NCI-H1105 treated with DMSO at 0.1 percent for 48 hours (cell line): ENCODE data around the gene S1PR3.
"Not testable (repeated sequence)": the region's sequence is repeated elsewhere in the genome, so short reads cannot be mapped to it uniquely, and the experiment has no call there.

Source experiments
- DNase-seq: peaks from one replicate; lab custom pipeline; 2025; lab: John Stamatoyannopoulos, UW

The S1PR3 gene

DNA sequence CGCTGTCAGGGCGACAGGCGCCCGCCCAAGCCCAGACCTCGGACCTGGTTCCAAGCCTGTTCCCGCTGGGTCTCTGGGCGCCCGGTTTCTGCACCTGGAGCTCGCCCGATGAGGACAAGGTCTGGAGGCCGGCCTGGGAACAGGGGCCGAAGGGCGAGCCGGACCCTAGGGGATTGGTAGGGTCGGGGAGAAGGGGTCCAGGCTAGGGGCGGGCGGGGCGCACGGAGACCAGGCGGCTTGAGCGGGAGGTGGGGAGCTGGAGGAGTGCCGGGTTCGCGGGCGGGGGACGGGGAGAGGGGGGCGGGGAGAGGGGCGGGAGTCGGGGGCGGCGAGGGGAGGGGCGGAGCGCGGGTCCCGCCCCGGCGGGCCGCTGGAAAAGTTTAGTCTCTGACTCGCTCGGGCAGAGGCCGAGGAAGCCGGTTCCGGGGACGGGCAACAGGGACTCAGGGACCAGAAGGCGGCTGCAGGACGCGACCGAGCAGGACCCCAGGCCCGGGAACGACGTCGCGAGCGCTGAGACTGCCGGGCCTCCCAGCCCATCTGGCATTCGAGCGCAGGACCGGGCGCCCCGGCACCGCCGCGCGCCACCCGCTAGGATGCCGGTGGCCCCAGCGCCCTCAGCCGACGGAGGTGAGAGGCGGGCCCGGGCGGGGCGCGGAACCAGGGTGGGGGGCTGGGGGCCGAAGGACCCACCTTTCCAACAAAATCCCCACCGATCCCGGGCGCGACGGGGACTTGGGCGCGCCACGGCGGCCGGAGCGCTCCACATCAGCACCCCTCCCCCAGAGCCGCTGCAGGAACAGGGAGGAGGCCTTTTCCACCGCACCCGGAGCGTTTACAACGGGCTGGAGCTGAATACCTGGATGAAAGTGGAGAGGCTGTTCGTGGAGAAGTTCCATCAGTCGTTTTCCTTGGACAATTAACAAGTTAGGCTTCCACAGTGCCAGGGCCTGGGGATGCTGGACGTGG lies at the start of gene S1PR3:
TSS of gene S1PR3 (plus strand) at position 403 of the 969 bp plus-strand sequence. CDS start 9,733 bp downstream, outside the sequence.
- peak; percentile 13 for DNase-seq

DNA sequence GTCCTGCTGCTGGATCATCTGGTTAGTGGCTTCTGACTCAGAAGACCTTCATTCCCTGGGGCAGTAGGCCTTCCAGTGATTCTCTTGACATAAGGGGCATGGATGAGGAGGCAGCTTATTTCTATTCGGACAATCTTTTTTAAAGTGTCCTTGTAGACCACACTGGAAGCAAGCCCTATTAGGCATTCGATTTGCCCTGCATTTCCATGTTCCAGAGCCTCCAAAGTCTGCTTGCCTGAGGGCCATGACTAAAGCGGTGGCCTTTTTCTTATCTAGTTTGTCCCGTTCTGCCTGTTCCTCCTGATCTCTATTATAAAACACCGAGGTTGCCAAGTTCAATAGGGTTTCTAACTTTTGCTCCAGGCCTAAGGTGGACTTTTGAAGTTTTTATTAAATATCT lies 49.7 kb upstream of the S1PR3 start:
- DNase-seq = not testable (repeated sequence)

DNA sequence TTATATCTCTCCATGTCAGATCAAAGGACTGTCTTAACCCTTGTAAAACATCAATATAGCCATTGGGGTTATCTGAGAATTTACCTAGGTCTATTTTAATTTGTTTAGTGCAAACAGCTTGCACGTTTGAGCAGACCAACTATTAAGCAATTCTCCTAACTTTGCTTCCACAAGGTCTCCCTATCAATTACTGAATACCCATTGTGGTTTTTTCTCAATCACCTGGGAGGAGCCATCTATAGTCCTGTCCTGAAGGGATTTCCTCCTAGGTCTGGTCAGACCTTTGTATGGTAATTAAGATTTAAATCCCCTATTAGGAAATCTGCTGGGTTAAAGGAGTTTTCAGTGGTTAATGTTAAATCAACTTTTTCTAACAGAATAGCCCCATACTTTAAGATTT lies 48.9 kb upstream of the S1PR3 start:
- DNase-seq = no peak

DNA sequence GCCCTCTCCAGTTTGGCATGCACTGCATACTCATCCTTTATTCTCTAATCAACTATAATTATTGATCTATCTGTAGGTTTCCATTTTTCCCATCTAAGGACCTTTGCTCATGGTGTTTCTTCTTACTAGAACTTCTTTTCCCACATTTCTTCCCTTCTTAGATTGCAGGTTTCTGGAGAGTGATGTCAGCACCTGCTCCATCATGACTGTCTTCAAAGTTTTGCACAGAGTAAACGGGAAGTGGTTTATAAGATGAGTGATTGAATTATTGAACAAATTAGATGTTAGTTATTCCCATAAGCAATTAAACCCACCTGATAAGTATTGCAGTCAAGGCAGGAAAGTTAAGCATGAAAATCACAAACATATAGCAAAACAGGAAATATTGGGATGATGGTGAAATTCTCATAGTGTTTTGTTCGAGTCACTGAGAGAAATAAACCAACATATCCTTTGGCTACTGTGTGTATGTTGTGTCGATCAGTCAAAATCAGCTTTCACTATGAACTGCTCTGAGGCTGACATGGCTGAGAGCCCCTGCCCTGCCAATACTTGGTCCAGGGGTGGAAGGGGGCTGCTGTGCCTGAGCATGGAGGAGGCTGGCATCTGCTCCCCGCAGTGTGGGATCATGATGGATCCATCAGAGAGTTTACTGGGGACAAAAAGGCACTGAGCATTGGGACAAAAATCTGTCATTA lies 45.5 kb upstream of the S1PR3 start:
- DNase-seq = no peak

DNA sequence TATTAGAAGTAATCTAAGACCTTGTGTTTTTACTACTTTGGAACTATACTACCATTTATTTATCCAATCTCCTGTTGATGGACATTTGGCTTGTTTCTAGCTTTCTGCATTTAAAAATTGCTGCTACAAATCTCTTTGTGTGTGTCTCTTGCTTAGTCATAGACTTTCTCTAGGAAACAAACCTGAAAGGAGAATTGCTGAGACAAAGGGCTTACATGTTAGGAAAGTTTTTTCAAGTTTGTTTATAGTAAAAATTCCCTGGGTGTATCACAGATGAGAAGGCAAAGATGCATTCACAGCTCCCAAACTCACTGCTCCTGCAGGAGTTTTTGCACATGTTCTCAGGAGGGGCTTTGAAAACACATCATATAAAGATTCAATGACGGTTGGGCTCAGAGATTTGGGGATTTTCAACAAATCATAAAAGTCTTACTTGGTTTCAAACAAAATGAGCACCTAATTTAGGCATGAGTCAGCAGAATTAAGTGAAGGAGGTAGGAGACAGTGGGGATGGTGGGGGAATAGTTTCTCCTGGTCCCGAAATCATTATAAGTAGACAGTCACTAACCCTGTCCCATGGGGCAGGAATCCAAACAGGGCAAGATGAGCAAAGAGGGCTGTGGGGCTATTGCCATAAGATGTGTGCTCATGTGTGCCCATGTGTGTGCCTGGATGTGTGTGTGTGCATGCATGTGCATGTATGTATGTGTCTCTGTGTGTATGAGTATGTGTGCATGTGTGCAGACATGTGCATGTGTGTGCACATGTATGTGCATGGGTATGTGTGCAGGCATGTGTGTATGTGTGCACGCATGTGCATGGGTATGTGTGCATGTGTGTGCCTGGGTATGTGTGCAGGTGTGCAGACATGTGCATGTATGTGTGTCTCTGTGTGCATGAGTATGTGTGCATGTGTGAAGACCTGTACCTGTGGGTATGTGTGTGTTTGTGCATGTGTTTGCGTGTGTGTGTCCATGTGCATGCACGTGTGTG lies 43.4 kb upstream of the S1PR3 start:
- no peak for DNase-seq

DNA sequence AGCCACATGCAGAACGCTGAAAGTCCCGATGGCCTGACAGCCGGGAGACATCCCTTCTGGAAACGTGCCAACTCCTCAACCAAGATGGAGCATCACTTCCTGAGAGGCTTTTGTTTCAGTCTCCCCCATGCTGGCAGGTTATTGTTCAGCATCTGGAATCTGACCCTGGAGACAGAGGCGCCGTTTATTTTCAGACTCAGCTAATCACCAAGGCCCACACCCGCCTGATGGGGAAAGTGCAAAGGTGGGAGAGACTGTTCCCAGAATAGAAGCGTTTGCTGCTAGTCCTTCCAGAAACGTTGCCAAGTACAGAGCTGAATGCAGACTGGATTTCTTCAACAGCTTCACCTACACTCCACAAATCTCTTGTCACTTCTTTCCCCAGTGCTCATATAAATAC lies 41.8 kb upstream of the S1PR3 start:
- DNase-seq = peak; percentile 54

DNA sequence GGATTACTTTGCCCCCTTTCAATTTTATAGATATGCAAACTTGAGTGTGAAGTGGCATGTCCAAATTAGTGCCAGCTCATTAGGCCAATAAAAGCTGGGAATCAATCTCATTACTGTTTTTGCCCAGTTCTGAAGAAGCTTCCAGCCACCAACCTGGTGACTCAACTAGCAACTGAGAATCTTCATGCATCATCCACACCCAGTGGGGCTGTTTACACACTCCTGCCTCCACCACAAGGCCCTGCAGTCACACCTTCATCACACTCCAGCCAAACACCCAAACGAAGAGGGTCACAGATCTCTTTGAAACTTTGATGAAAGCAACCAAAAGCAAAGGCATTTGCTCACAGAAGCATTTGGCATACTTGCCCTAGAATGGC lies 41.3 kb upstream of the S1PR3 start:
- DNase-seq = no peak

DNA sequence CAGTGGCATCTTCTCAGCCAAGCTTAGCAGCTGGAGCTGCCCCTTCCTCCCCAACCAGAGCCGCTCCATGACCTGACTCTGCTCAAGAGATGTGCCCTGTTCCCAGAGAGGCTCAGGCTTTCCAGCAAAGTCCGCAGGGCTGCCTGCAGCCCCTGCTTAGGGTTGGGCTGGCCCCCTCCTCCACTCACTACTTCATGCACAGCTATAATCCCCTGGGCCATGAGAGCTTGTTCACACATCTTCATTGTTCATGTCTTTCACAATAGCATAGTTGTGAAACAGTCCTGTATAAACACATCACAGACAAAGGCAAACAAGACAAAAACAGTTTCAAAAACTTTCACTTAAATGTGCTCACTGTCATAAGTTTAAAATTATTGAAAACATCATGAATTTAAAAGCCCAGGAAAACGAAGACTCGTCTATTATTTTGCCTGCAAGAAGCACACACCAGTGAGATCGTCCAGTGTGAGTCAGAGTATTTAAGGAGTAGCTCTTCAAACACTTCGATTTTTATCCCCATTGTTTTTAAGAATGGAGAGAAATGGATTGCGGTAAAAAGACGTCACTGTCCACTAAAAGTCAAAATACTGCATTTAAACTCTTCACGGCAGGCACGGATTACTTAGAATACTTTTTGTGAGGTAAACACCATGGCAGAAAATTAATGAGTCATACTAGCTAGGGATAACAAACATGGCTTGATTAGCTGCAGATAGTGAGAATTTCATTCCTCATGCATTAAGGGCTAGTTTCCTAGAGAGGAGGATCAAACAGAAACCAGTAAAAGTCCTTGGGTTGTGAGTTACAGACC lies 40.7 kb upstream of the S1PR3 start:
- no peak for DNase-seq

DNA sequence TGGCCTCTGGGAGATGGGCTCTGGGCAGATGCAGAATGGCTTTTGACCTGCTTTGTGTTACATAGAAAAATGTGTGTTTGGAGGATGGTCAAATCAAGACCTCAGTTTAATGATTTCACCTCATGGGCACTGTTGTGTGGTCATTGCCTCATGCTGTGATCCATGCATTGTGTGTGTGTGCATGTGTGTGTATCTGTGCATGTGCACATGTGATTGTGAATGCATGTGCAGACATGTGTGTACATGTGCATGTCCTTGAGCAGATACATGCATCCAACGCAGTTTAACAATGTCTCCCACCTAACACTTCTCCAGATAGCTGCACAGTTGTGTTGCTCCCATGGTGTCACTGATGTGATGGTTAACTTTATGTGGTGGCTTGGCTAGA lies 40.1 kb upstream of the S1PR3 start:
- no peak for DNase-seq

DNA sequence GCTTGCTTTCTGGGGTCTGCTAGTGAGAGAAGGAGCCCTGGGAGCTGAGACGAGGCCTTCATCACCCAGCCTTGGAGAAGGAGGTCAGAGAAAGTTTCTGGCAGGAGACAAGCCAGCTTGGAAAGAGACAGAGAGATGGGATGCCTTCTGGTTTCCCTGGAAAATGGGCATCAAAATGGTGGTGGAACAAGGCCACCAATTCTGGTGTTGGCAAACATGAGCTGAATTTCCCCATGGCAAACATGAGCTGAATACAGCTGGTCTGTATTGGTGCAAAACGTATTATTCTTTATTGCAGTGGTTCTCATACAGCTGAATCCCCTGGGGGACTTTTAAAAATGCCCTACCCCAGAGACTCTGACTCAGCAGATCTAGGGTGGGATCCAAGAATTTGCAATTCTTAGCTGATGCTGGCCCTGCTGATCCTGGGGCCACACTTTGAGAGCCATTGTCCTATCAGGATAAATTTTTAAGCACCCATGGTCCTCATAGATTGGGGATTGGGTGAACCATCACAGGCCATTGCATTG lies 39.1 kb upstream of the S1PR3 start:
- no peak for DNase-seq

DNA sequence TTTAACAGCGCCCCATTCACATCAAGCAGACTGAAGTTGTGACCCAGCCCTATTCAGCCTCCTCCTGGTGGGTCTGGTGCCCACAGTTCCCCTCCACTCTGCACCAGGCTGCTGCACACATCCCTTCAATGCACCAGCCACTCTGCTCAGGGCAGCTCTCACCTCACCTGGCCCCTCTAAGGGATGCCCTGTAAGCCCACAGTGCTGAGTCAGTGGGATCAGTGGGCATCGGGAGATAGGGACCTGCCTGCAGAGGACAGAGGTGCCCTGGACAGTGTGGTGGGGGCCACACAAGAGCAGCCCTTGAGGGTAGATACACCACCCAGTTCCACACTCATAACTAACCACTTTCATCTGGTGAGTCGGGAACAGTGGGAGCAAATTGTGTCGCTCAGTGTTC lies 38.3 kb upstream of the S1PR3 start:
- DNase-seq = no peak

DNA sequence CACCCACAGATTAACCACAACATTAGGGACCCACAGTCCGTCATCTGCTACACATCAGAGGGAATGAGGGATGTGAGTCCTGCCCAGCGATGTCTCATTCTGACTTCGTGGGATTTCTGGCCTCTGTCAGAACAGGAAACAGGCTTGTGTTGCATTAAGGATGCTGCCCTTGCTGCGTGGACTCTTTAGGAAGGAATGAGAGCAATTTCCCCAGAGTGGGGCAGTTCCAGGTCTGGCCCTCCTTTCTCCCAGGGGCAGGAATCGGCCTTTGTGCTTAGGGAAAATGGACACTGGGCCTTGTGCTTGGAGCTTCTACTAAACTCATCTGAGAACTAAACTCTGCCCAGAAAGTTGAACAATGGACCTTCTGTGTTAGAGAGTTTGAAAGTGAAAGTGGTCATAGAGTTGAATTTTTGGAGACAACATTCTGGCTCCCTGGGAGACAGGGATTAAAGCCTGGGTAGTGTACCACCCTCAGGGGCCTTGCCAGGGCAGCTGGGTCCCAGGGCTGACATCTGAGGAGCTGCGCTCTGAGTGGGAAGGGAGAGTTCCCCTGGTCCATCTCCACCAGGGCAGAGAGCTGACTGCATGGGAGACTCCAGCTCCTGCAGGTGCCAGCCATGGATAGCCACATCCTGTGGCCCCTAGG lies 37.8 kb upstream of the S1PR3 start:
- no peak for DNase-seq

DNA sequence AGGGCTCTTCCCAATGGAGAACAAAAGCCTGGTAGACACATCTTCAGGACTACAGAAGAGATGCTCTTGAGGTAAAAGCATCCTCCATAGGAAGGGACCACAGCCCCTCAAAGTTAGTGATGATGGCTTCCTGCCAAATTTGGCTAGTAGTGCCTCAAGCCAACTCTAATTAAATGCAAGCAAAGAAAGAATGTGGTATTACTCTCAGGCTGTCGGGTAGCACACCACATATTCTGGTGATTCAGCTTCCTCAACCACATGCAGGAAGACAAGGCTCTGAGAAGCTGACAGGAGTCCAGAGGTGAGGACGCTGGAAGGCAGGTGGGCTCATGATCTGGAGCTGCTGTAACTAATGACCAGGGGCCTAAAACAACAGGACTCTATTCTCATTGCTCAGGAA lies 37.2 kb upstream of the S1PR3 start:
- DNase-seq = no peak

DNA sequence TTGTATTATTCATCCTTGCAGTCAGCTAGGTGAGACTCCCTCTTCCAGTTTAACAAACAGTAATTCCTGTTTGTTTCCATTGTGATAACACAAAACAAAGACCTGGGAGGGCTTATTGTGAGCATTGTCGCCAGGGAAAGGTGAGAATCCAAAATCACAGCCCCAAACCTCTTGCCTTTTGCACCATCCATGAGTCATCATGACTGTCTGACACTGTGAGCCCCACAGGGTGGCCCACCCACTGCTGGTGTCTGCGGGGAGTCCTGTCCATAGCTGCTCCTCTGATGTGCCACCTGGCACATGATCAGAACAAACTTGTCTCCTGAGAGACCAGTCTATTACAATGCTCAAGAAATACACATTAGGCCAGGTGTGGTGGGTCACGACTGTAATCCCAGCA lies 33.7 kb upstream of the S1PR3 start:
- no peak for DNase-seq

DNA sequence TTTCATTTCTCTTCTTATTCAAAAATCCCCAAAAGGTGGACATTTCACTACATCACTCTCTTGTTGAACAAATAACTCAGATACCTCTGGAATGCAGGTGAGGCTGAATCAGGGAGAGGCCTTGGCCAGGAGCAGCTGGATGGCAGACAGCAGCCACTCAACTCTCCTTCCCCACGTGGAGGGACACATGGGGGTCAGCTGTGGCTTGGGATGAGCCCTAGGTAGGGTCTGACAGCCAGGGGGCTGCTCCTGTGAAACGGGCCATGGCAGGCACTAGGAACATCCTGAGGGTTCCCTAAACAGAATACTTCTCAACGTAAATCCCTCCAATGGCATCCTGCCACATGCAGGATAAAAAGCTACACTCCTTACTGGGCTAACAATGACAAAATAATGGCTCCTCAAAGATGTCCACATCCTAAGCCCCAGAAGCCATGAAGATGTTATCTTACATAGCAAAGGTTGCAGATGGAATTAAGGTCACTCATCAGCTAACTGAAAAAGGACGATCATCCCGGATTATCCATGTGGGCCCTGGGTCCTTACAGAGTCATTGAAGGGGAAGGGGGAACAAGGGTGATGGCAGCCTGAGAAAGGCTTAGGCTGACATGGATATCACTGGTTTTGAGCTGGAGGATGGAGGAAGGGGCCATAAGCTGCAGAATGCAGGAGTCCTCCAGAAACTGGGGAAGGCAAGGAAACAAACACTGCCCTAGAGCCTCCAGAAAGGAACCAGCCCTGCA lies 31.4 kb upstream of the S1PR3 start:
- no peak for DNase-seq

DNA sequence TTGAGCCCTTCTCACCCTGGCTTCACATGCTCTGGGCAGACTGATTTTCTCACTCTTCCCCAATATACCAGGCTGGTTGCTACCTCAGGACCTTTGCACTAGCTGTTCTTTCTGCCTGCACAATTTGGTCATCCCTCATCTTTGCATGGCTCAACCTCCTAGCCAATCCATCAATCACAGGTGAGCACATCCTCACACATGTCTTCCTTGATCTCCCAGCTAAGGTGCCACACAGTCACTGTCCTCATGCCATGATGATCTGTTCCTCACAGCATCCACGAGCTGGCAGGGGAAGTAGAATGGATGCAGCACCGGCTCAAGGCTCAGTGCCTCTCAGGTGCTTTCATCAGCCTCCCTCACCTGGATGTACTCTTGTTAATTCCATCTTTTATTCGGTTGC lies 30.6 kb upstream of the S1PR3 start:
- no peak for DNase-seq

DNA sequence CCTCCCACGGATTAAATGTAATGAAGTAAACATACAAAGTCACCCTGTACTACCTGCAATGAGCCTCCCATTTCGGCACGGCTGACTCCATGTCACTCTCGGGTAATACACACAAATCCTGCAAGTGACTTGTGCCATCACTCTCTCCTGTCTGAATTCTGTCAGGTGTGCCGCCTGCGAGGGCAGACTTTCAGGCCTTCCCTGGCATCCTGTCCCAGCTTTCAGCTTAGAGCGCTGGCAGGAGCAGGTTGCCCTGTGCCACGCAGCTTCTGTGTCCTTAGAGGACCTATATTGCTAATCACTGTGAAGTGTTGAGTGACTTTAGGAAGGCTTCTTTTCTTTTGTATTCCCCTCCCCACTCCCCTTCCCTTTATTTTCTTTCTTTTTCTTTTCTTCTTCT lies 25.8 kb upstream of the S1PR3 start:
- DNase-seq = no peak

DNA sequence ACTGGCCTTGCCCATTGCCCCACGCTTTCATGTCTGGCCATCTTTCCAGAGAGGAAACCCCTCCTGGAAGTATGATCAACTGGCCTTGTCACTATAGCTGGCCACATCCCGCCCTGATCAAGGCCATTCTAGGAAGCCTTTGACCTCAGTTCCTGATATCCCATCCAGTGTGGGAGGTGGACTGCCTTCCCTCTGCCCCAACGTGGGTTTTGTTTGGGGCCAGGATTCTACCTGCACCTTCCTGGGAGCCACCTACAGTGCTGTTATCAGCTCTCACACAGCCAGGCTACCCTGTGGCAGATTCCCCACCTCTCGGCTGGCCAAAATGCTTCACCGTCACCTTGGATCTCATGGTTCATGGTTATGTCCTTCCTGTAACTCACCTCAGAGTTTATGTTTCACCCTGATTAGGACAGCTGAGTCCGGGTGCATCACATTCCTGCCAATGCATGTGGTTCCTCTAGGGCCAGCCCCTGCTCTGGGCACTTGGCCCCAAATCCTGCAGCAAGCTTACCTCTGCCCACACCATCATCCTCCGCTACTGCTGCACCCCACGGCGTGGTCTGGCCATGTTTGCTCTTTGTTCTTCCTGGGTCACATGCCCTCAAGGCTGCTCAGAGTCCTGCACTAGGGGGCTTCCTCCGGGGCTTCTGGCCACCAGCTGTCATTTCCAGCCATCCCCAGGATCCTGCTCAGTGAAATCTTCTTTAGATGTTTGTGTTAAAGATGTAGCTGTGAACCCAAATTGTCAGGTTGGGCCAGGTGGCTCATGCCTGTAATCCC lies 24.2 kb upstream of the S1PR3 start:
- no peak for DNase-seq

DNA sequence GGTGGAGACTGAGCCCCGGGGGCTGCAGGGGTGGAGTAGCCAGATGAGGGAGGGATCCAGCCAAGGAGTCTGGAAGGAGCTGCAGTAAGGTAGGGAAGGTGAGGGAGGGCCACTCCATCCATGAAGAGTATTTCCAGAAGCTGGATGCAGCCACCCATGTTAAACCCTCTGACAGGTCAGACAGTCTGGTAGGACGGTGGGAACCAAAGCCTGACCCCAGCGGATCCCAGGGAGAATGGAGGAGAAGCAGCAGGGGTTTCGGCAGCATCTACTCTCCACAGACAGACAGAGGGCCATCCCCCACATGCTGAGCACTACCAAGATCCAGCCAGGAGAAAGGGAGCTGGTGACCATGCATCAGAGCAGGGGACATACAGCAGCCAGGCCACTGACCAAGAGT lies 22.5 kb upstream of the S1PR3 start:
- no peak for DNase-seq
